NT2/D1 (cell line): ENCODE results near the gene CELF4.

Source experiments
- DNase-seq: peaks from one replicate; pipeline ENCODE4 v3.0.0-alpha.2; 2011; ENCODE audit warnings: low read depth, low spot score
- H3K27me3 ChIP-seq: 2 replicates; pipeline ENCODE4 v1.6.0; 2011; ENCODE audit warnings: mild to moderate bottlenecking; ENCODE audit not compliant: insufficient read length, insufficient read depth
- H3K36me3 ChIP-seq: 2 replicates; pipeline ENCODE4 v1.6.1; 2011; ENCODE audit warnings: mild to moderate bottlenecking, low read length, mixed read lengths; ENCODE audit not compliant: insufficient read depth, insufficient read length
- H3K4me1 ChIP-seq: 2 replicates; pipeline ENCODE4 v1.5.1; 2011; ENCODE audit not compliant: insufficient read depth, insufficient read length
- H3K4me3 ChIP-seq: 2 replicates; pipeline ENCODE4 v1.5.1; 2011; ENCODE audit warnings: low read depth; ENCODE audit not compliant: insufficient read length
- H3K9ac ChIP-seq: 2 replicates; pipeline ENCODE4 v1.6.0; 2011; ENCODE audit warnings: low read depth; ENCODE audit not compliant: insufficient read length
- H3K9me3 ChIP-seq: 2 replicates; pipeline ENCODE4 v1.5.1; 2011; ENCODE audit warnings: mild to moderate bottlenecking, low read length; ENCODE audit not compliant: insufficient read depth
- SUZ12 ChIP-seq: IDR thresholded peaks from 2 replicates; pipeline ENCODE4 v1.6.1; 2011; ENCODE audit not compliant: insufficient read length, insufficient read depth; ENCODE audit errors: extremely low read depth
- YY1 ChIP-seq: IDR thresholded peaks from 2 replicates; pipeline ENCODE4 v1.6.1; 2011; ENCODE audit not compliant: insufficient read length, insufficient read depth
- ZNF274 ChIP-seq: IDR thresholded peaks from 2 replicates; pipeline ENCODE4 v1.6.1; 2011; ENCODE audit warnings: mild to moderate bottlenecking, low read depth, low read length

Gene CELF4

DNA sequence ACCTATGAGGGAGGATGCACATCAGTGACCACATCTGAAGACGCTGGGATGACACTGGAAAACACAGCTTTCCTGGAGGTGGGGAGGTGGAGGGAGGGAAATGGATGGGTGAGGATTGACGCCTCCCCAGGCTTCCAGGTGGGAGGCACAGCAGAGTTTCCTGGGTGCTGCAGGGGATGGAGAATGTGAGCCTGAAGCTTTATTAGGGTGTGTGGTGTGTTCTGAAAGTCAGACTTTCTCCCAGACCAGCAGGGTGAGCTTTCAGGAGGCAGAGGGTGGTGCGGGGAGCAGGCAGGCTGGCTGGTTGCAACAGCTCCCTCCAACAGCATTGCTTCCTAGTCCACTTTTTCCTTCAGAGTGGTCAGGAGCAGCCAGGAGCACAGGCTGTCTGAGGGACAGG lies 263.1 kb downstream of the CELF4 start:
- H3K9me3 ChIP-seq = no peaks in the 10 kb centered on the region
- no peaks in the 10 kb centered on the region for H3K27me3 ChIP-seq
- no peak for DNase-seq
- TF ChIP-seq ZNF274 (no peak), SUZ12 (no peak), YY1 (no peak)
- H3K9ac ChIP-seq = no peak overlapping the region
- no peak overlapping the region for H3K4me3 ChIP-seq
- peaks cover 7% of the 10 kb centered on the region for H3K4me1 ChIP-seq
- H3K36me3 ChIP-seq = no peaks in the 10 kb centered on the region

- Histone ChIP-seq H3K27me3 (no peaks in the 10 kb centered on the region), H3K36me3 (no peaks in the 10 kb centered on the region), H3K4me1 (peaks cover 7% of the 10 kb centered on the region), H3K4me3 (no peak overlapping the region), H3K9me3 (no peaks in the 10 kb centered on the region), H3K9ac (peak overlapping the region; percentile 28)
- TF ChIP-seq YY1 = no peak
- no peak for TF ChIP-seq ZNF274
- TF ChIP-seq SUZ12 = no peak
- peak; percentile 18 for DNase-seq
Observed at GRCh38 chr18:37299471-37300304, 265.9 kb downstream of the CELF4 start.

GRCh38 chr18:37298816-37299215 lies 266.8 kb downstream of the CELF4 start:
- DNase-seq = no peak
- Histone ChIP-seq H3K27me3 (no peaks in the 10 kb centered on the region), H3K36me3 (no peaks in the 10 kb centered on the region), H3K4me1 (peaks cover 7% of the 10 kb centered on the region), H3K4me3 (no peak overlapping the region), H3K9ac (peak overlapping the region; percentile 28), H3K9me3 (no peaks in the 10 kb centered on the region)
- TF ChIP-seq YY1 (no peak), SUZ12 (no peak), ZNF274 (no peak)

- Histone ChIP-seq H3K36me3 (no peaks in the 10 kb centered on the region), H3K4me1 (no peaks in the 10 kb centered on the region), H3K27me3 (no peaks in the 10 kb centered on the region), H3K9me3 (no peaks in the 10 kb centered on the region), H3K9ac (no peak overlapping the region), H3K4me3 (no peak overlapping the region)
- DNase-seq = no peak
- no peak for TF ChIP-seq YY1
- no peak for TF ChIP-seq SUZ12
- TF ChIP-seq ZNF274 = no peak
Observed at GRCh38 chr18:37297106-37297505, 268.5 kb downstream of the CELF4 start.

- H3K9me3 ChIP-seq = no peaks in the 10 kb centered on the region
- no peak overlapping the region for H3K4me3 ChIP-seq
- no peaks in the 10 kb centered on the region for H3K36me3 ChIP-seq
- DNase-seq = peak; percentile 39
- H3K4me1 ChIP-seq = no peaks in the 10 kb centered on the region
- no peak for TF ChIP-seq ZNF274
- no peak for TF ChIP-seq YY1
- TF ChIP-seq SUZ12 = no peak
- H3K9ac ChIP-seq = no peak overlapping the region
- H3K27me3 ChIP-seq = no peaks in the 10 kb centered on the region
Observed at GRCh38 chr18:37294951-37295350, 270.6 kb downstream of the CELF4 start.

- no peak overlapping the region for H3K4me3 ChIP-seq
- no peaks in the 10 kb centered on the region for H3K9me3 ChIP-seq
- TF ChIP-seq ZNF274 (no peak), YY1 (no peak), SUZ12 (no peak)
- H3K9ac ChIP-seq = no peak overlapping the region
- no peaks in the 10 kb centered on the region for H3K4me1 ChIP-seq
- no peaks in the 10 kb centered on the region for H3K27me3 ChIP-seq
- H3K36me3 ChIP-seq = no peaks in the 10 kb centered on the region
- no peak for DNase-seq
Observed at GRCh38 chr18:37293359-37293758, 272.2 kb downstream of the CELF4 start.

DNA sequence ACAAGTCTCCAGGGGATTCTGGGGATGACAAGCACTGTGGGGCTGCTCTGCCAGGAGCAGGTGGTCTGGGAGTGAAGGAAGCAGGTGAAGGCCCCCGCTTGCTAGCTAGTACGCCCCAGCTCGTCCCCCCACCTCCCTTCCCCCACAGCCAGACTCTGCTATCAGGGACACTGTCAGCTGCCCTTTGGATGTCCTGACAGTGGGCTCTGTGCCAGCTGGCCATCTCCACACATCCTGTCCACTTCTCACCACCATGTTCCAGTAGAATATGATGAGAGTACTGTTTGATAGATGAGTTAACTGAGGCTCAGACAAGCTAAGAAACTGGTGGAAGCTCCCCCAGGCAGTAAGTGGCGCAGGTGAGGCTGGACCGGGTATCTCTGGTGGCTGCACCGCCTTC lies 276.2 kb downstream of the CELF4 start:
- H3K9ac ChIP-seq = no peak overlapping the region
- DNase-seq = no peak
- H3K4me3 ChIP-seq = no peak overlapping the region
- TF ChIP-seq ZNF274 = no peak
- no peak for TF ChIP-seq SUZ12
- TF ChIP-seq YY1 = no peak
- H3K9me3 ChIP-seq = no peaks in the 10 kb centered on the region
- no peaks in the 10 kb centered on the region for H3K36me3 ChIP-seq
- no peaks in the 10 kb centered on the region for H3K27me3 ChIP-seq
- no peaks in the 10 kb centered on the region for H3K4me1 ChIP-seq
